Measurements from ENCODE around the gene PITPNC1.

Gene PITPNC1

DNA sequence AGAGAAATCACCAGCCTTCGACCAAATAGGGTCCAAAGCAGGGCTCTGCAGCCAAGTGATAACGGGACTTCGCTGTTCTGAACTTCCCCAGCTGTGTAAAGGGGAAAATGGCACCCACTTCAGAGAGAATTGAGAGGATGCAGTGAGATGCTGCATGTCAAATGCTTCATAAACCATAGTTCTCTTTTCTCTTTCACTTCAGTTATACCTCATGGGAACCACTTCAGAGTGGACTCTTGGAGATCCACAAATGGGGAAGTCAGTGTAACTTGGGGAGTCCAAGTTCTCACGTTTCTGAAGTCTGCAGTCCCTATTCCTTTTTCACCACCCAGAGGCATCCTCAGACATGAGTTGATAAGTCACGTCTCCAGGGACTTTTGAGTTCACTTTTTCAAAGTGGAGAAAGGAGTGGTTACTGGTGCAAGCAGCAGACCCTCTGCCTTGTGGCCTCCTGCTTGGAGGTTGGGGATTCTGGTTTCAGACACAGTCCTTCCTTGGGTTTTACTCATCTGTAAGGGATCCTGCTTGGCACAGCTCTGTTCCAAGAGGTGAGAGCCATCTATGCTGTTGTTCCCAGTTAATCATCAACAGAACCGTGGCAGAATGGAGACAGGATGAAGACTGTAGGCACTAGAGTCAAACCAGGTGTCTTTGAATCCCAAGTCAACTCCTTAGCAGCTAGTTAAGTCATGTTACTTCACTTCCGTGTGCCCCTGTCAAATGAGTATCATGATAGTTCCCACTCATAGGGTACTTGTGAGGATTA lies 217.2 kb downstream of the PITPNC1 start:
- no peak for TF ChIP-seq ZFX (IDR thresholded peaks at IDR 0.05; ENCODE audit: borderline replicate concordance)
- TF ChIP-seq, protein P1, sequence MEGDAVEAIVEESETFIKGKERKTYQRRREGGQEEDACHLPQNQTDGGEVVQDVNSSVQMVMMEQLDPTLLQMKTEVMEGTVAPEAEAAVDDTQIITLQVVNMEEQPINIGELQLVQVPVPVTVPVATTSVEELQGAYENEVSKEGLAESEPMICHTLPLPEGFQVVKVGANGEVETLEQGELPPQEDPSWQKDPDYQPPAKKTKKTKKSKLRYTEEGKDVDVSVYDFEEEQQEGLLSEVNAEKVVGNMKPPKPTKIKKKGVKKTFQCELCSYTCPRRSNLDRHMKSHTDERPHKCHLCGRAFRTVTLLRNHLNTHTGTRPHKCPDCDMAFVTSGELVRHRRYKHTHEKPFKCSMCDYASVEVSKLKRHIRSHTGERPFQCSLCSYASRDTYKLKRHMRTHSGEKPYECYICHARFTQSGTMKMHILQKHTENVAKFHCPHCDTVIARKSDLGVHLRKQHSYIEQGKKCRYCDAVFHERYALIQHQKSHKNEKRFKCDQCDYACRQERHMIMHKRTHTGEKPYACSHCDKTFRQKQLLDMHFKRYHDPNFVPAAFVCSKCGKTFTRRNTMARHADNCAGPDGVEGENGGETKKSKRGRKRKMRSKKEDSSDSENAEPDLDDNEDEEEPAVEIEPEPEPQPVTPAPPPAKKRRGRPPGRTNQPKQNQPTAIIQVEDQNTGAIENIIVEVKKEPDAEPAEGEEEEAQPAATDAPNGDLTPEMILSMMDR (IDR thresholded peaks at IDR 0.05), result no peak
- 0 out of 2 replicates have a peak overlapping the region, but pooled peaks have one; percentile 5 for H3K27ac ChIP-seq

- TF ChIP-seq, protein P1 (IDR thresholded peaks at IDR 0.05), result no peak
- no peak for TF ChIP-seq ZFX (IDR thresholded peaks at IDR 0.05; ENCODE audit: borderline replicate concordance)
- H3K27ac ChIP-seq, result no peak overlapping the region
Measured at GRCh38 chr17:67600408-67600807, 223.3 kb downstream of the PITPNC1 start.

- H3K27ac ChIP-seq, result no peak overlapping the region
- no peak for TF ChIP-seq ZFX (IDR thresholded peaks at IDR 0.05; ENCODE audit: borderline replicate concordance)
- TF ChIP-seq, protein P1 (IDR thresholded peaks at IDR 0.05), result no peak
Measured at GRCh38 chr17:67601897-67602296, 224.8 kb downstream of the PITPNC1 start.

DNA sequence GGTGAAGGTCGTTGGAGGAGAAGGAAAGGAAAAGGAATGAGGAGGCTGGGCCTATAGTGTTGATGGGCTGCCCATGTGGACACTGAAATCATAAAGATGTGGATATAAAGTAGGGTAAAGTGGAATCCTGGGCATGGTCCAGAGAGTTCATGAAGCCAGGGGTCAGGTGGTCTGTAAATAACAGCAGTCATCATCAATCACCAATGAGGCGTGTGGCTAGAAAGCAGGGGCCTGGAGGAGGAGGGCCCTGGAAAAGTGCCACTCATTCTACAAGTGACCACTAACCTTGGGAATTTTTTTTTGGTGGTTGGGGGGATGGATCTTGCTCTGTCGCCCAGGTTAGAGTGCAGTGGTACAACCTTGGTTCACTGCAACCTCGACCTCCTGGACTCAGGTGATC lies 225.4 kb downstream of the PITPNC1 start:
- TF ChIP-seq ZFX (IDR thresholded peaks at IDR 0.05; ENCODE audit: borderline replicate concordance), result no peak
- TF ChIP-seq, protein P1 (IDR thresholded peaks at IDR 0.05), result no peak
- H3K27ac ChIP-seq, result no peak overlapping the region

- H3K27ac ChIP-seq, result no peak overlapping the region
- no peak for TF ChIP-seq ZFX (IDR thresholded peaks at IDR 0.05; ENCODE audit: borderline replicate concordance)
- TF ChIP-seq, protein P1 (IDR thresholded peaks at IDR 0.05), result peak; percentile 40
Measured at GRCh38 chr17:67602974-67603373, 225.9 kb downstream of the PITPNC1 start.

DNA sequence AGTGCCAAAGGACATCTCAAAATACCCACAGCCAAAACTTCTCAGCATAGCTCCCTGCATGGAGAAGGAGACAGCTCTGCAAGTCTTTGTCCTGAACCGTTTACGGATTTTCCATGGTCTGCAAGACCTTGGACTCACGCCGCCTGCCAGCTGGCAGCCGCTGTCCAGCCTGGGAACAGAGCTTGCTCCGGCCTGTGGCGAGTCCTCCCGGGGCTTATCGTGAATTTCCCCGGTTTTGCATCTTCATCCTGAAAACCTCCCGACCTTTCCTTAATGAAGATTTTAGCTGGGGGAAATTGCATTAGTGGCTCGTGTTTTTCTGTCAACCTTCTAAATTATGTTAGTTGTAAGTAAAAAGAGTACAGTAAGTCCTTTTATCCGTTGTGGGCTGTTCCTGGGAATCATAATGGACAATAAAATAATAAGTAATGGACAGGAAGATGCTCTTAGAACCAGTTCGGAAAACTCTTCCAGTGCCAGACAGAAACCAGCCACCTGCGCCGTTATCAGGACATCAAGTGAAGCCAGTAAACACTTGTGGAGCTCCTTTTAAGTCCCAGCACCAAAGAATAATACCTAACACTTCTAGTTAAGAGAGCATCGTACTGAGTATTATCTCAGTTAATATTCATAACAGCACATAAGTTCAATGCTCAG lies 228.3 kb downstream of the PITPNC1 start:
- no peak for TF ChIP-seq ZFX (IDR thresholded peaks at IDR 0.05; ENCODE audit: borderline replicate concordance)
- TF ChIP-seq, protein P1 (IDR thresholded peaks at IDR 0.05), result no peak
- no peak overlapping the region for H3K27ac ChIP-seq

- no peak for TF ChIP-seq ZFX (IDR thresholded peaks at IDR 0.05; ENCODE audit: borderline replicate concordance)
- TF ChIP-seq, protein P1 (IDR thresholded peaks at IDR 0.05), result no peak
- no peak overlapping the region for H3K27ac ChIP-seq
Measured at GRCh38 chr17:67606471-67606870, 229.4 kb downstream of the PITPNC1 start.
